ENCODE results near the gene UBE2E2.
A peak's percentile ranks its signal among the peaks of the same experiment; 100 is the strongest.

The UBE2E2 gene

GRCh38 chr3:23389089-23389488, 186.0 kb downstream of the UBE2E2 start:
- Mint-ChIP-seq H3K4me3 (no peak overlapping the region), H3K4me1 (peaks cover 12% of the 10 kb centered on the region), H3K27ac (no peak overlapping the region)

DNA sequence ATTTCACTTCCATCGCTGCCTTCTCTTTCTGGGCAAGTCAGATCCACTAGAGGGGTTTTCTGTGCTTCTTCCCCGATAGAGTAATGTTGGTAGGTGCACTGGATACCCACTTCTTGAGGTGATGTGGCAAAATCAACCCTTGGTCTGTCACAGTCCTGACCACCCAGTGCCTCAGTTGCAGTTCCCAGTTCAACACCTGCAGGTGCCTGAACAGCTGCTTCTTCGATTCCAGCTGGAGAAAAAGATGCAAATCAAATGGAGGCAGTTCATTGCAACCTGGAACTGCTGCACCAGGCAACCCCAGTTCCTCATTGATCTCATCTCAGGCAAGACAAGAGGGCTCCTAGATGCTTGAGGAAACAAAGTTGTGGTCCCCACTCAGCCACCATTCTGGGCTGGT, 186.6 kb downstream of the UBE2E2 start:
- no peak overlapping the region for H3K4me3 Mint-ChIP-seq
- H3K27ac Mint-ChIP-seq = no peak overlapping the region
- peaks cover 12% of the 10 kb centered on the region for H3K4me1 Mint-ChIP-seq
- H3K27me3 Mint-ChIP-seq = no peaks in the 10 kb centered on the region
- no peaks in the 10 kb centered on the region for H3K9me3 Mint-ChIP-seq
- no peaks in the 10 kb centered on the region for H3K36me3 Mint-ChIP-seq

More at GRCh38 chr3:23389089-23389488, 186.0 kb downstream of the UBE2E2 start:
- H3K9me3 Mint-ChIP-seq = no peaks in the 10 kb centered on the region
- H3K36me3 Mint-ChIP-seq = no peaks in the 10 kb centered on the region
- H3K27me3 Mint-ChIP-seq = no peaks in the 10 kb centered on the region

GRCh38 chr3:23390446-23390845, 187.3 kb downstream of the UBE2E2 start:
- Mint-ChIP-seq H3K27ac (no peak overlapping the region), H3K9me3 (no peaks in the 10 kb centered on the region), H3K4me1 (peaks cover 8% of the 10 kb centered on the region), H3K4me3 (no peak overlapping the region), H3K36me3 (no peaks in the 10 kb centered on the region), H3K27me3 (no peaks in the 10 kb centered on the region)

DNA sequence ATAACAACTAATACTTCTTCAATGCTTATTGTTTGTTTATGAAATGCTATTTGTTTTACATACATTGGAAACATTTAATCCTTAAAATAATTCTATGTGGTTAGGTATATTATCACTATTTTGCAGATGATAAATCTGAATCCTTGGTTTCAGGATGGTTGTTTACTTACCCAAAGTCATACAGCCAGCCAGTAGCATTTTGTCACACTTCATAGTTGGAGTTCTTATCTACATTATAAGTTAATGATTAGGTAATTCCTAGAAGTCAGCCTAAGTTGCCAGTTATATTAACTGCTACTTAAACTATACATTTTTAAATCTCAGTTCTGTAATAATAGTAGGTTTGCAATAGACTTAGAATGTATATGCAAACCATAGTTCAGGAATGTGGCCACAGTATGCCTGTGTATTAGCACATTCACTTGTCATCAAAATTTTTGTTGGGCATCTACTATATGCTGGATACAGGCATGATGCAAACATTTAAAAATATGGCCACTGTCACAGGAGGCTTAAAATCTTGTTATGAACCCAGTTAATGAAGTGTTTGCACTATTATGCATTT, 187.9 kb downstream of the UBE2E2 start:
- peaks cover 8% of the 10 kb centered on the region for H3K4me1 Mint-ChIP-seq
- H3K4me3 Mint-ChIP-seq = no peak overlapping the region
- no peak overlapping the region for H3K27ac Mint-ChIP-seq

GRCh38 chr3:23395115-23395514, 192.0 kb downstream of the UBE2E2 start:
- peaks cover 8% of the 10 kb centered on the region for H3K4me1 Mint-ChIP-seq
- no peaks in the 10 kb centered on the region for H3K36me3 Mint-ChIP-seq

More for the DNA sequence above, 187.9 kb downstream of the UBE2E2 start:
- H3K27me3 Mint-ChIP-seq = no peaks in the 10 kb centered on the region
- no peaks in the 10 kb centered on the region for H3K36me3 Mint-ChIP-seq
- no peaks in the 10 kb centered on the region for H3K9me3 Mint-ChIP-seq

DNA sequence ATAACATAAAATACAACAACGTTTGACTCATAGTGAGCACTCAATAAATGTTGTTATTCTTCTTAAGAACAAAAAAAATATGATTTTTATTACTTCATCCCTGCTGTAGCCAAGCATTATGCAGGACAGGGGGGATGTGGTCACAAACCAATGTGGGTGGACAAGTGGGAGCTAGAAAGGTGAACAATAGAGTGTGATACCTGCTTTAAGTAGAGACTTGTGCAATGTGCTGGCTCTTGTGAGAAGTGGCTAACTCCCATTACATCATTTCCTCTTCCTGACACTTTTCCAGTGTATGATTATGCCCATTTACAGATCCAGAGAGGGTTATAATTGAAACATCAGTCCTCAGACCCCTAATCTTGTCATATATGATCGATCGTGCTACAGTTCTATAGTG, 193.6 kb downstream of the UBE2E2 start:
- Mint-ChIP-seq H3K4me3 (no peak overlapping the region), H3K4me1 (peaks cover 8% of the 10 kb centered on the region), H3K9me3 (no peaks in the 10 kb centered on the region), H3K27ac (no peak overlapping the region), H3K36me3 (no peaks in the 10 kb centered on the region), H3K27me3 (peaks cover 3% of the 10 kb centered on the region)

More at GRCh38 chr3:23395115-23395514, 192.0 kb downstream of the UBE2E2 start:
- Mint-ChIP-seq H3K4me3 (no peak overlapping the region), H3K9me3 (no peaks in the 10 kb centered on the region), H3K27ac (no peak overlapping the region), H3K27me3 (peaks cover 3% of the 10 kb centered on the region)

DNA sequence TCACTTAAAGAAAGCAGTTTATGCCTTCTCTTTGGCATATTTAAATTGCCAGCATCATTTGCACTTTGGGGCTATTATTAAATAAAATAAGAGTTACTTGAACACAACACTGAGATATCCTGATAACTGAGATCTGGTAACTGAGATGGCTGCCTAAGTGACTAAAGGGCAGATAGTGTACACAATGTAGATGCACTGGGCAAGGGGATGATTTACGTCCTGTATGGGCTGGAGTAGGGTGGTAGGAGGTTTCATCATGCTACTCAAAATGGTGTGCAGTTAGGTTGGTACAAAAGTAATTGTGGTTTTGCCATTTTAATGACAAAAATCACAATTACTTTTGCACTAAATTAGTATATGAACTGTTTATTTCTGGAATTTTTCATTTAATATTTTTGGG, 196.1 kb downstream of the UBE2E2 start:
- Mint-ChIP-seq H3K36me3 (no peaks in the 10 kb centered on the region), H3K4me3 (no peak overlapping the region), H3K4me1 (peaks cover 18% of the 10 kb centered on the region)

GRCh38 chr3:23402728-23403492, 199.8 kb downstream of the UBE2E2 start:
- Mint-ChIP-seq H3K4me3 (no peak overlapping the region), H3K27ac (no peak overlapping the region), H3K36me3 (no peaks in the 10 kb centered on the region), H3K27me3 (peaks cover 4% of the 10 kb centered on the region), H3K4me1 (peaks cover 24% of the 10 kb centered on the region), H3K9me3 (no peaks in the 10 kb centered on the region)

More for the DNA sequence above, 196.1 kb downstream of the UBE2E2 start:
- Mint-ChIP-seq H3K27ac (no peak overlapping the region), H3K9me3 (no peaks in the 10 kb centered on the region), H3K27me3 (peaks cover 3% of the 10 kb centered on the region)

GRCh38 chr3:23404246-23404645, 201.1 kb downstream of the UBE2E2 start:
- H3K27ac Mint-ChIP-seq = no peak overlapping the region
- peaks cover 24% of the 10 kb centered on the region for H3K4me1 Mint-ChIP-seq
- no peak overlapping the region for H3K4me3 Mint-ChIP-seq
- peaks cover 4% of the 10 kb centered on the region for H3K27me3 Mint-ChIP-seq
- H3K9me3 Mint-ChIP-seq = no peaks in the 10 kb centered on the region
- H3K36me3 Mint-ChIP-seq = no peaks in the 10 kb centered on the region

- H3K27ac Mint-ChIP-seq = peak overlapping the region; percentile 15
- H3K4me3 Mint-ChIP-seq = no peak overlapping the region
- H3K27me3 Mint-ChIP-seq = peaks cover 1% of the 10 kb centered on the region
- no peaks in the 10 kb centered on the region for H3K36me3 Mint-ChIP-seq
- H3K9me3 Mint-ChIP-seq = no peaks in the 10 kb centered on the region
- peaks cover 24% of the 10 kb centered on the region for H3K4me1 Mint-ChIP-seq
These were observed 202.0 kb downstream of the UBE2E2 start for GRCh38 chr3:23405081-23405480.

DNA sequence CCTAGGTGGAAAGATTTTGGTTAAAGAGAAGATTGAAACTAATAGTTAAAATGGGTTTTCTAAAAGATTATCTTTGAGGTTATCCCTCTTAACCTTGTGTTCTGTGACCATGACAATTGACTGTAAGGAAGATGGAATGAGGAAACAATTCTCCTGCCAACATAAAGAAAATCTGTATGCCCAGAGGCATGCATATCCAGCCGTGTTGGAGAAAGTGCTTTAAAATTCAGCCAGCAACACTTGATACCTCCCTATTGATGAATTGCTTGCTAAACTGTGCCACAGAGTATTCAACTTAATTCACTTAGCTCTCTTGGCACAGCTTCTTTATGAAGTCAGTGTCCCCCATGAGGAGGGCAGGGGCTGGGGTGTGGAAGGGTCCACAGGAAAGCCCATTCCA, 203.5 kb downstream of the UBE2E2 start:
- Mint-ChIP-seq H3K36me3 (no peaks in the 10 kb centered on the region), H3K4me1 (peaks cover 24% of the 10 kb centered on the region), H3K9me3 (no peaks in the 10 kb centered on the region), H3K27me3 (peaks cover 1% of the 10 kb centered on the region), H3K27ac (no peak overlapping the region), H3K4me3 (no peak overlapping the region)

- Mint-ChIP-seq H3K4me1 (no peaks in the 10 kb centered on the region), H3K4me3 (no peak overlapping the region)
These were observed 214.9 kb downstream of the UBE2E2 start for GRCh38 chr3:23418026-23418425.

DNA sequence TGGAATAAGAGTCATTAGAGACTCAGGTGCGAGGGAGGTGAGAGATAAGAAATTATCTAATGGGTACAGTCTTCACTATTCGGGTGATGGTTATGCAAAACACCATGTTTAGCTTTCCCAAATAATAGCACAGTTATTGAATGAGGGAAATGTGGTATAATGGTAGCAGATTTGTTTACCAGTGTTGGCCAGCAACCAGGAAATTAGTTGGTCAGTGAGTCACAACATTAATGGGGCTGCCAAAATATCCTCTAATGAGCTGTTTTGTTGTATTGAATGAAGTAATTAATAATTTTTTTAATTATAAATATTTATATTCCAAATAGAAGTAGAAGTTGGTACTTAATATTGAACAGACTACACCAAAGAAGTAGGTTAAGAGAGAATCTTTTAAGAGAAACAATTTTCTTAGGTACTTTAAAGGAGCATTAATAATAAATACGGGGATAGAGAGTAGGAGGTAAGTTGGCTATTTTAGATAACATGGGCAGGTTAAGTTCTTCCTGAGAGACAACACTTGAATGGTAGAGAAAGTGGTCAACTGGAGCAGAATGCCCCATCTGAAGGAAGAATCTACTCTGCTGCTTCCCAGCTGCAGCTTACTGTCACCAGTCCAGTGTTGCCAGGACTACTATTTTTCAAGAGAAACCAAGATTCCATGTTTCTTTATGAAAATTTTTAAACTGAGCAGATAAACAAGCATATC, 218.8 kb downstream of the UBE2E2 start:
- Mint-ChIP-seq H3K4me3 (no peak overlapping the region), H3K27ac (no peak overlapping the region), H3K36me3 (peaks cover 7% of the 10 kb centered on the region), H3K4me1 (no peaks in the 10 kb centered on the region), H3K27me3 (no peaks in the 10 kb centered on the region), H3K9me3 (no peaks in the 10 kb centered on the region)

More at GRCh38 chr3:23418026-23418425, 214.9 kb downstream of the UBE2E2 start:
- Mint-ChIP-seq H3K9me3 (no peaks in the 10 kb centered on the region), H3K36me3 (peaks cover 3% of the 10 kb centered on the region), H3K27me3 (no peaks in the 10 kb centered on the region), H3K27ac (no peak overlapping the region)

DNA sequence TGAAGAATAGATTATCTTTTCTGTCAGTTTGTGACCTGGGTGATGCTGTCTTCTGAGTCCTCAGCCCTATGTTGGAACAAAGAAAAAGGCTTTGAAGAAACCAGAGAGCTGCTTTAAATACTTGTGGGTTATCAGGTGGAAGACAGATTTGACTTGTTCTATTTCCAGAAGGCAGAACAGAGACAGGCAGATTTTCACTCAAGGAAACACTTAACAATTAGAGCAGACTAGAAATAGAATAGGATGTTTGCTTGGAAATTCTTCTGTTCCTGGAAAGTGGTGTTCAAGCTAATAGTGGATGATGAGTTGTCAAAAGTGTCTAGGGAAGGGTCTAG, 219.4 kb downstream of the UBE2E2 start:
- Mint-ChIP-seq H3K36me3 (peaks cover 9% of the 10 kb centered on the region), H3K27me3 (no peaks in the 10 kb centered on the region), H3K27ac (no peak overlapping the region), H3K4me1 (no peaks in the 10 kb centered on the region), H3K4me3 (no peak overlapping the region), H3K9me3 (no peaks in the 10 kb centered on the region)

DNA sequence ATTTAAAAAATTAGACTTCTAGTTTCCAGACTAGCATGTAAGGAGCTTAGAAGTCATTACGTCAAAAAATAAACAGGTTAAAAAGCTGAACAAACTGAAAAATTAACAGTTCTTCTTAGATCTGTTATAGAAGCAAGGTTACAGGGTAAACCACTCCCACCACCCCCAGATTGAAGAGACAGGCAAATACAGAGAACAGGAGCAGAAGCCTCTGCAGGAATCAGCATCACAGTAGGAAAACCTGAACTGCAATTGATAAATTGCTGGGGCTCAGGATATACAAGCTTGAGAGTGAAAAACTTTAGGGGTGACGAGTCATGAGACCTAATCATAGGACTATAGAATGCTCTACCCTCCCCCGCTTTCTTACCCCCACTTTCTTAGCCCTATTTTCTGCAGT, 222.3 kb downstream of the UBE2E2 start:
- Mint-ChIP-seq H3K36me3 (peaks cover 9% of the 10 kb centered on the region), H3K27me3 (no peaks in the 10 kb centered on the region), H3K4me1 (peaks cover 1% of the 10 kb centered on the region), H3K27ac (no peak overlapping the region), H3K4me3 (no peak overlapping the region), H3K9me3 (no peaks in the 10 kb centered on the region)

DNA sequence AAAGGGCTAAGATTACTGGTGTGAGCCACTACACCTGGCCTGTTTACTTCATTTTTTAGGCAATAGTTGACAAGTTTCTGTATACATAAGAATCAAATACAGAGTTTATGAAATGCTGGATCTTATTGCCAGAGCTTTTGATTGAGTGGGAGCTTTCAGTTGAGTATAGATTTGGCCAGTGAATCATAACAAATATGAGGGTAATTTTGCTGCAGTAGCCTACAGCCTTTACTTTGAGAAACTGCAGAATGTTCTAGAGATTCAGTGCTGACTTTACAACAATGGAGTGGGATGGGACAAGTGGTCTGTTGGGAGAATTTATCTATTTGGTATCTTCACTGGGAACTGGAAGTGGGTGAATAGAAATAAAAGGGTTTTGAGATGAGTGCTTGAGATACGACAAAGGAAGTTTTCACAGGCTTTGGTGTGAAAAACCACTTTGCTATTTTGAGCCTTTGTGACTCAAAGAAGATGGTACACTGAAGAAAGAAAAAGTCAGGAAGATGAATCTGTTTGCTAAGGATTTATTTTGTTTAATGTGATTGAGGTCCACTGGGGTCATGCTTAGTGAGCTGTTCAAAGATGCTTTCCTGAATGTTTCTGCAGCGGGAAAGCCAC, 227.8 kb downstream of the UBE2E2 start:
- Mint-ChIP-seq H3K36me3 (peaks cover 4% of the 10 kb centered on the region), H3K9me3 (no peaks in the 10 kb centered on the region), H3K27me3 (no peaks in the 10 kb centered on the region), H3K27ac (peak overlapping the region; percentile 66), H3K4me3 (no peak overlapping the region), H3K4me1 (peaks cover 17% of the 10 kb centered on the region)

All from activated naive CD4-positive, alpha-beta T cell treated with anti-CD3 and anti-CD28 coated beads, Interleukin-2, amount 50 U/mL, for 24 hours (primary cell).